Measurements from ENCODE around the gene MDFIC.

MDFIC gene

GRCh38 chr7:114944745-114945625, 23.1 kb downstream of the MDFIC start:
- TF ChIP-seq Cebpa-rat (IDR thresholded peaks at IDR 0.05): no peak
- H3K4me3 ChIP-seq: no peak overlapping the region
- peaks cover 14% of the 10 kb centered on the region for H3K4me1 ChIP-seq
- H3K4me2 ChIP-seq: no peak overlapping the region
- no peak overlapping the region for H3K9ac ChIP-seq
- H3K9me3 ChIP-seq: no peaks in the 10 kb centered on the region
- H3K27me3 ChIP-seq: no peaks in the 10 kb centered on the region
- H3K36me3 ChIP-seq: no peaks in the 10 kb centered on the region
- no peaks in the 10 kb centered on the region for H4K20me1 ChIP-seq
- no peak overlapping the region for H3K27ac ChIP-seq

GRCh38 chr7:114949231-114949630, 27.3 kb downstream of the MDFIC start:
- peak overlapping the region; percentile 57 for H3K4me2 ChIP-seq
- no peak overlapping the region for H3K27ac ChIP-seq
- H3K4me3 ChIP-seq: no peak overlapping the region
- no peaks in the 10 kb centered on the region for H3K36me3 ChIP-seq
- no peaks in the 10 kb centered on the region for H3K27me3 ChIP-seq
- no peak overlapping the region for H3K9ac ChIP-seq
- H4K20me1 ChIP-seq: no peaks in the 10 kb centered on the region
- H3K4me1 ChIP-seq: peaks cover 17% of the 10 kb centered on the region
- no peaks in the 10 kb centered on the region for H3K9me3 ChIP-seq
- no peak for TF ChIP-seq Cebpa-rat (IDR thresholded peaks at IDR 0.05)

DNA sequence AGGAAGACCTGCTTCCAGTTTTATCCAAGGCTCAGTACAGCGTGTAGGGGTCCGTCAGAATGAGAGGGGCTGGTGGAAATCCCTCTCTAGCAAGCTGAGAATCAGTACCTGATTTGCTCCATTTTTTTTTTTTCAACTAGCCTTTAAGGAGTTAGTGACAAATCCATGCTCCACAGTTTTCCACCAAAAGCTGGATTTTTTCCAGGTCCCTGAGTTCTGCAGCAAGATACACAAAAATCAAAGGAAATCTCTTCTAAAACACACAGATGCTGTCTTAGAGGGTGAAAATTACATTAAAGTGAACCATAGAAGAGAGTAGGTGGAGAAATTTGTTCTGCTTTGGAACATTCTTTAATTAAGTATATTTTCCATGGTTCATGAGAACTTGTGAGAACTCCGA, 30.4 kb downstream of the MDFIC start:
- peaks cover 17% of the 10 kb centered on the region for H3K4me1 ChIP-seq
- no peaks in the 10 kb centered on the region for H4K20me1 ChIP-seq

GRCh38 chr7:114953724-114954123, 31.8 kb downstream of the MDFIC start:
- Histone ChIP-seq H3K4me1 (peaks cover 16% of the 10 kb centered on the region), H3K4me2 (no peak overlapping the region), H3K9me3 (no peaks in the 10 kb centered on the region), H3K27me3 (no peaks in the 10 kb centered on the region), H3K4me3 (no peak overlapping the region), H4K20me1 (no peaks in the 10 kb centered on the region), H3K9ac (no peak overlapping the region), H3K36me3 (no peaks in the 10 kb centered on the region), H3K27ac (no peak overlapping the region)
- TF ChIP-seq Cebpa-rat (IDR thresholded peaks at IDR 0.05): no peak

More for the DNA sequence above, 30.4 kb downstream of the MDFIC start:
- no peak overlapping the region for H3K9ac ChIP-seq
- H3K9me3 ChIP-seq: no peaks in the 10 kb centered on the region
- H3K27ac ChIP-seq: no peak overlapping the region
- H3K4me2 ChIP-seq: no peak overlapping the region
- no peak overlapping the region for H3K4me3 ChIP-seq
- H3K36me3 ChIP-seq: no peaks in the 10 kb centered on the region
- TF ChIP-seq Cebpa-rat (IDR thresholded peaks at IDR 0.05): no peak
- no peaks in the 10 kb centered on the region for H3K27me3 ChIP-seq

GRCh38 chr7:114956702-114957101, 34.8 kb downstream of the MDFIC start:
- Histone ChIP-seq H3K4me2 (no peak overlapping the region), H3K27ac (no peak overlapping the region), H4K20me1 (no peaks in the 10 kb centered on the region), H3K9ac (no peak overlapping the region), H3K9me3 (no peaks in the 10 kb centered on the region), H3K4me1 (no peaks in the 10 kb centered on the region), H3K4me3 (no peak overlapping the region), H3K27me3 (no peaks in the 10 kb centered on the region), H3K36me3 (no peaks in the 10 kb centered on the region)
- no peak for TF ChIP-seq Cebpa-rat (IDR thresholded peaks at IDR 0.05)

- Histone ChIP-seq H3K27me3 (no peaks in the 10 kb centered on the region), H4K20me1 (no peaks in the 10 kb centered on the region), H3K9ac (no peak overlapping the region), H3K4me1 (no peaks in the 10 kb centered on the region), H3K4me3 (no peak overlapping the region), H3K4me2 (no peak overlapping the region), H3K36me3 (no peaks in the 10 kb centered on the region), H3K9me3 (no peaks in the 10 kb centered on the region), H3K27ac (no peak overlapping the region)
- no peak for TF ChIP-seq Cebpa-rat (IDR thresholded peaks at IDR 0.05)
Observed at GRCh38 chr7:114957444-114957843, 35.5 kb downstream of the MDFIC start.

GRCh38 chr7:114959931-114960330, 38.0 kb downstream of the MDFIC start:
- Histone ChIP-seq H3K4me2 (no peak overlapping the region), H3K9me3 (no peaks in the 10 kb centered on the region), H3K36me3 (no peaks in the 10 kb centered on the region), H3K4me3 (no peak overlapping the region), H3K4me1 (no peaks in the 10 kb centered on the region), H4K20me1 (no peaks in the 10 kb centered on the region), H3K9ac (no peak overlapping the region), H3K27ac (no peak overlapping the region), H3K27me3 (no peaks in the 10 kb centered on the region)
- TF ChIP-seq Cebpa-rat (IDR thresholded peaks at IDR 0.05): no peak

GRCh38 chr7:114962441-114962840, 40.5 kb downstream of the MDFIC start:
- no peaks in the 10 kb centered on the region for H4K20me1 ChIP-seq
- TF ChIP-seq Cebpa-rat (IDR thresholded peaks at IDR 0.05): no peak
- H3K4me1 ChIP-seq: no peaks in the 10 kb centered on the region
- H3K36me3 ChIP-seq: no peaks in the 10 kb centered on the region
- no peak overlapping the region for H3K4me3 ChIP-seq
- no peak overlapping the region for H3K27ac ChIP-seq
- H3K9ac ChIP-seq: no peak overlapping the region
- no peak overlapping the region for H3K4me2 ChIP-seq
- no peaks in the 10 kb centered on the region for H3K27me3 ChIP-seq
- no peaks in the 10 kb centered on the region for H3K9me3 ChIP-seq

DNA sequence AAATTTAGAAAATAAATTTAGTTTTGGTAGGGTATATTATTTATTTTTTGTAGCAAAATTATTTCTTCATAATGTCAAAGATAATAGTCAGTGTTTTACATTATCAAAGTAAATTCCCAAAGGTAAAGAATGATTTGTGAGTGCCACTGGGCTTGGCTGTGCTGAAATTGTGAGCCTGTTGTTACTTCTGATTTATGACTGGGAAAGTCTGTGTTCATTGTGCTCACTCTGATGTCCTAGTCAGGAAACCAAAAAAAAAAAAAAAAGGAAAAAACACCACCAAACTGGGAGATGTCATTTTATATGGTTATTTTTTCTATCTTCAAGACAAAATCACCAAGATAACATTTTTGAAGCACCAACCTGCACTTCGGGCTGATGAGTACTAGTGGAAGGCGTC, 44.3 kb downstream of the MDFIC start:
- H4K20me1 ChIP-seq: no peaks in the 10 kb centered on the region
- no peaks in the 10 kb centered on the region for H3K4me1 ChIP-seq
- H3K4me3 ChIP-seq: no peak overlapping the region
- H3K9me3 ChIP-seq: no peaks in the 10 kb centered on the region
- no peak overlapping the region for H3K27ac ChIP-seq
- no peak overlapping the region for H3K9ac ChIP-seq
- no peak overlapping the region for H3K4me2 ChIP-seq
- H3K27me3 ChIP-seq: no peaks in the 10 kb centered on the region
- no peaks in the 10 kb centered on the region for H3K36me3 ChIP-seq
- TF ChIP-seq Cebpa-rat (IDR thresholded peaks at IDR 0.05): no peak

GRCh38 chr7:114969096-114969495, 47.2 kb downstream of the MDFIC start:
- H3K27ac ChIP-seq: no peak overlapping the region
- no peaks in the 10 kb centered on the region for H4K20me1 ChIP-seq
- no peak for TF ChIP-seq Cebpa-rat (IDR thresholded peaks at IDR 0.05)
- no peaks in the 10 kb centered on the region for H3K36me3 ChIP-seq
- no peak overlapping the region for H3K4me3 ChIP-seq
- H3K4me1 ChIP-seq: no peaks in the 10 kb centered on the region
- H3K9me3 ChIP-seq: no peaks in the 10 kb centered on the region
- H3K27me3 ChIP-seq: no peaks in the 10 kb centered on the region
- no peak overlapping the region for H3K9ac ChIP-seq
- H3K4me2 ChIP-seq: no peak overlapping the region
